GM13976 (cell line): ENCODE measurements around the gene SYDE2.

Experiments
- DNase-seq: peaks from one replicate; pipeline ENCODE4 v3.0.0; 2012; ENCODE audit warnings: low spot score
- in situ Hi-C: fragments of 300-500 bp; cut with MboI; formaldehyde crosslinking; loops from one replicate; pipeline ENCODE4 v1.12.0; 2022; ENCODE audit warnings: low sequenced_read_pairs, mixed read lengths, inconsistent platforms; ENCODE audit not compliant: unreplicated experiment
- TF ChIP-seq, protein P1 (sequence below): IDR thresholded peaks from 2 replicates; pipeline ENCODE4 v1.5.1; 2012; ENCODE audit warnings: borderline replicate concordance, mild to moderate bottlenecking; ENCODE audit not compliant: insufficient read depth; ENCODE audit errors: extremely low read depth, missing control alignments, control extremely low read depth

SYDE2 gene

DNA sequence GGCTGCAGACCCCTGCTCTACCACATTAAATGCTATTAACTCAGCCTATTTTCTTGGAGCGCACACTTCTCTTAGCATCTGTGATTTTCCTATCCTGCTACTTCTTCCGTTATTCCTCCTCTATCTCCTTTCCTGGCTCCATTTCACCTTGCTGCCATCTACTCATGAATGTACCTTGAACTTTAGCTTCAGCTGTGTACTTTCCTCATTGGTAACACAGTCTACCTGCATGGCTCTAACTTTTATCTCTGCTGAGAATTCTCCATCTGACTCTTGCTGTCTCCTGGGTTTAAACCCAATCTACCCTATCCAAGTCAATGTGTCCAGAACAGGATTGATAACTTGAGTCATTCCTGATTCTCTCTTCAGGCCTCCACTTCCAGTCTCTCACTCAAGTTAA lies 84.9 kb downstream of the SYDE2 start:
- in situ Hi-C loops: loop anchor here (10.0 kb wide), 1 partner anchor 129 kb away; no protein-coding TSS in a partner anchor
- no peak for DNase-seq
- TF ChIP-seq, protein P1, sequence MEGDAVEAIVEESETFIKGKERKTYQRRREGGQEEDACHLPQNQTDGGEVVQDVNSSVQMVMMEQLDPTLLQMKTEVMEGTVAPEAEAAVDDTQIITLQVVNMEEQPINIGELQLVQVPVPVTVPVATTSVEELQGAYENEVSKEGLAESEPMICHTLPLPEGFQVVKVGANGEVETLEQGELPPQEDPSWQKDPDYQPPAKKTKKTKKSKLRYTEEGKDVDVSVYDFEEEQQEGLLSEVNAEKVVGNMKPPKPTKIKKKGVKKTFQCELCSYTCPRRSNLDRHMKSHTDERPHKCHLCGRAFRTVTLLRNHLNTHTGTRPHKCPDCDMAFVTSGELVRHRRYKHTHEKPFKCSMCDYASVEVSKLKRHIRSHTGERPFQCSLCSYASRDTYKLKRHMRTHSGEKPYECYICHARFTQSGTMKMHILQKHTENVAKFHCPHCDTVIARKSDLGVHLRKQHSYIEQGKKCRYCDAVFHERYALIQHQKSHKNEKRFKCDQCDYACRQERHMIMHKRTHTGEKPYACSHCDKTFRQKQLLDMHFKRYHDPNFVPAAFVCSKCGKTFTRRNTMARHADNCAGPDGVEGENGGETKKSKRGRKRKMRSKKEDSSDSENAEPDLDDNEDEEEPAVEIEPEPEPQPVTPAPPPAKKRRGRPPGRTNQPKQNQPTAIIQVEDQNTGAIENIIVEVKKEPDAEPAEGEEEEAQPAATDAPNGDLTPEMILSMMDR: no peak

DNA sequence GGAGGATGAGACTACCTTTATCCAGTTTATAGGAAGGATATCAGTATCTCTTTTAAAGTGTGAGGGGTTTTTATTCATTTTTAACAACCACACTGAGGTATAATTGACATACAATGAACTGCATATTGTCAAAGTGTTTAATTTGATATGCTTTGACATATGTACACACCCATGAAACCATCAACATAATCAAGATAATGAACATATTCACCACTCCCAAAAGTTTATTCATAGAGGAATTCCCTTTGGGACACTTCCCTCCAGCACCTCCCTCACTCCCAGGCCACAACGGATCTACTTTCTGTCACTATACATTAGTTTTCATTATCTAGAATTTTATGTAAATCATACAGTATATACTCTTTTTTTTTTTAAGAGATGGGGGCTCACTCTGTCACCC lies 89.1 kb downstream of the SYDE2 start:
- no peak for DNase-seq
- in situ Hi-C loops: loop anchor here (10.0 kb wide), 1 partner anchor 133 kb away; no protein-coding TSS in a partner anchor
- TF ChIP-seq, protein P1: no peak

DNA sequence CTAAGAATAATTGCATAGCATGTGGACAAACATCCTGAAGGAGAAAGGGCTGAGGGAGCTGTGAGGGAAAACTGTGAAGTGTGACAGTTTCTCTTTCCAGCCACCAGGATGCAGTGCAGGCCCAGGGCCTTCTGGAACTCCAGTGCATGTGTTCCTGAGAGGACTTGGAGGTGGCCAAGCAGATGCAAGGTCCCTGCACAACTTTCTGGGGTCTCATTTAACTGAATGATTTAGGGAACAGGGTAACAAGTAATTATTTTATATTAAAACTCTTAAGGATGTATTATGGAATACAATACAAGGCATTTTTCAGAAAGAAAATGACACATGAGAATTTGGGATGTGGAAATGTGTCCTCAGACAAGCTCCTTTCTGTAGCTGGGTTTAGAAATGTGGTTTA lies 91.3 kb downstream of the SYDE2 start:
- TF ChIP-seq, protein P1: peak; percentile 76
- in situ Hi-C loops: no loop called here
- DNase-seq: peak; percentile 75
